SU-DHL-6 (cell line): ENCODE results near the gene MITF.

Experiments used
- H2AFZ ChIP-seq: fragments of 200-600 bp; sonication (generic); 2 replicates; pipeline ENCODE4 v1.6.1; 2014; ENCODE audit warnings: low read depth, mild to moderate bottlenecking, moderate library complexity, mixed read lengths, antibody characterized with exemption, low read length; ENCODE audit not compliant: severe bottlenecking
- H3F3A ChIP-seq: fragments of 200-600 bp; shearing (Covaris generic); 2 replicates; pipeline ENCODE4 v1.6.0; 2016; ENCODE audit warnings: antibody characterized with exemption, mild to moderate bottlenecking; ENCODE audit not compliant: insufficient read depth
- H3K27ac ChIP-seq: fragments of 200-600 bp; sonication (generic); 2 replicates; pipeline ENCODE4 v1.5.1; 2016; ENCODE audit warnings: low read depth, mild to moderate bottlenecking, low read length, moderate library complexity, mixed read lengths
- H3K27me3 ChIP-seq: fragments of 200-600 bp; sonication (generic), shearing (Covaris generic); 2 replicates; pipeline ENCODE4 v1.6.0; 2014; ENCODE audit warnings: mild to moderate bottlenecking, low read length
- H3K36me3 ChIP-seq: fragments of 200-600 bp; sonication (generic); 2 replicates; pipeline ENCODE4 v1.6.1; 2014; ENCODE audit warnings: mild to moderate bottlenecking, low read length, mixed read lengths
- H3K4me2 ChIP-seq: fragments of 300-600, 200-600 bp; shearing (Covaris generic), sonication (generic); 2 replicates; pipeline ENCODE4 v1.6.0; 2014; ENCODE audit warnings: low read length, low read depth, mild to moderate bottlenecking; ENCODE audit not compliant: poor library complexity, severe bottlenecking
- H3K4me3 ChIP-seq: fragments of 200-600 bp; sonication (generic); 2 replicates; pipeline ENCODE4 v1.5.1; 2014; ENCODE audit warnings: antibody characterized with exemption, low read length, mild to moderate bottlenecking, mixed read lengths; ENCODE audit not compliant: insufficient read depth, poor library complexity, severe bottlenecking
- H3K79me2 ChIP-seq: fragments of 200-600 bp; sonication (generic); 2 replicates; pipeline ENCODE4 v1.6.1; 2014; ENCODE audit warnings: mild to moderate bottlenecking, low read length, moderate library complexity; ENCODE audit not compliant: insufficient read depth
- H3K9ac ChIP-seq: fragments of 200-600 bp; sonication (generic); 2 replicates; pipeline ENCODE4 v1.7.0; 2014; ENCODE audit warnings: mild to moderate bottlenecking, low read length
- H3K9me2 ChIP-seq: fragments of 200-600 bp; sonication (generic); replicated peaks from 2 replicates; pipeline ENCODE4 v1.6.1; 2014; ENCODE audit warnings: low read length; ENCODE audit not compliant: insufficient read depth
- H3K9me3 ChIP-seq: fragments of 200-600 bp; sonication (generic); 2 replicates; pipeline ENCODE4 v1.6.1; 2014; ENCODE audit warnings: low read length, mixed read lengths; ENCODE audit not compliant: insufficient read depth
- H4K20me1 ChIP-seq: fragments of 200-600 bp; sonication (generic); 2 replicates; pipeline ENCODE4 v1.6.1; 2014; ENCODE audit warnings: low read depth, mild to moderate bottlenecking, antibody characterized with exemption, low read length, moderate library complexity, mixed read lengths
- EZH2phosphoT487 ChIP-seq: fragments of 200-600 bp; sonication (generic), shearing (Covaris generic); conservative IDR thresholded peaks from 2 replicates; pipeline ENCODE4 v1.6.1; 2018; ENCODE audit warnings: mild to moderate bottlenecking, antibody characterized with exemption, low read length, moderate library complexity, mixed read lengths
- TF ChIP-seq, protein P1 (sequence below): fragments of 200-600 bp; sonication (generic); IDR thresholded peaks from one replicate; pipeline ENCODE4 v1.5.1; 2017; ENCODE audit warnings: antibody characterized with exemption, mild to moderate bottlenecking, low read length, moderate library complexity; ENCODE audit not compliant: insufficient read depth, poor library complexity, severe bottlenecking

Gene MITF

DNA sequence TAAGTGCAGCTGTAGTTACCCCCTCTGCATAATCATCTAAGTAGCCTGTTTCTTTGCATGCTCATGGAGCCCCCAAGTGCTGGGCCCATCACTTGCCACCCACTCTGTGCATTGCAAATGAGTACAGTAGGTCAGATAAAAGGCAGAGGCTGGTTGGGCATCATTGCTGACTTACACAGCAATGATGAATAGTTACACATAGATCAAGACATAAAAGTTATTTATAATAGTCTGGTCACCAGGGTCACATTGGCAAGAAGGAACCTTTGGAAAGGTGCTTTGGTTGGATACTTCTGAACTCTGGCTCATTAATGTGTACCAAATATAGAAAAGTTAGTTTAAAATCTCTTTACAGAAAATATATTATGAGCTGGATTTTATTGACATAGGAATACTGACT lies 111.6 kb downstream of the MITF start:
- H3K27me3 ChIP-seq, result no peaks in the 10 kb centered on the region
- no peak overlapping the region for H3K9ac ChIP-seq

DNA sequence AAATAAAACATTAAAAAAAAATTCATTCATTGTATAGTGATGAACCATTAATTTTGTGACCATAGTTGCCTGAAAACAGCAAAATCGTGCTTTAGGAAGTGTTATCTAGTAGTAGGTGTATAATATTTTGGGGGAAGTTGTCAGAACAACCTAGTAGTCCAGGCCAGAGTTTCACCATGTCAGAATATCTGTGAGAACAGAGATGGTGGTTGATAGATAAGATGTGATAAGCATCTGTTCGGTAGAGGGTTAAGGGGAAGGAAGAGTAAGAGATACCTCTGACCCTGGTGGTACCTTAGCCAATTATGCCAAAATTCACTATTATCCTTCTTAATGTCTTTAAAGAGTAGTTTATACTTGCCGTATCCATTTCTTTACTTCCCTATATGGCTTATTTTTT lies 113.8 kb downstream of the MITF start:
- Histone ChIP-seq H3K4me3 (no peak overlapping the region), H3K9me2 (no peaks in the 10 kb centered on the region), H3K4me2 (no peak overlapping the region), H4K20me1 (no peaks in the 10 kb centered on the region), H3K79me2 (no peaks in the 10 kb centered on the region), H3K27ac (no peak overlapping the region), H3K9me3 (no peaks in the 10 kb centered on the region), H2AFZ (no peak overlapping the region), H3K9ac (no peak overlapping the region), H3K36me3 (no peaks in the 10 kb centered on the region), H3F3A (no peaks in the 10 kb centered on the region), H3K27me3 (no peaks in the 10 kb centered on the region)
- TF ChIP-seq, protein P1, sequence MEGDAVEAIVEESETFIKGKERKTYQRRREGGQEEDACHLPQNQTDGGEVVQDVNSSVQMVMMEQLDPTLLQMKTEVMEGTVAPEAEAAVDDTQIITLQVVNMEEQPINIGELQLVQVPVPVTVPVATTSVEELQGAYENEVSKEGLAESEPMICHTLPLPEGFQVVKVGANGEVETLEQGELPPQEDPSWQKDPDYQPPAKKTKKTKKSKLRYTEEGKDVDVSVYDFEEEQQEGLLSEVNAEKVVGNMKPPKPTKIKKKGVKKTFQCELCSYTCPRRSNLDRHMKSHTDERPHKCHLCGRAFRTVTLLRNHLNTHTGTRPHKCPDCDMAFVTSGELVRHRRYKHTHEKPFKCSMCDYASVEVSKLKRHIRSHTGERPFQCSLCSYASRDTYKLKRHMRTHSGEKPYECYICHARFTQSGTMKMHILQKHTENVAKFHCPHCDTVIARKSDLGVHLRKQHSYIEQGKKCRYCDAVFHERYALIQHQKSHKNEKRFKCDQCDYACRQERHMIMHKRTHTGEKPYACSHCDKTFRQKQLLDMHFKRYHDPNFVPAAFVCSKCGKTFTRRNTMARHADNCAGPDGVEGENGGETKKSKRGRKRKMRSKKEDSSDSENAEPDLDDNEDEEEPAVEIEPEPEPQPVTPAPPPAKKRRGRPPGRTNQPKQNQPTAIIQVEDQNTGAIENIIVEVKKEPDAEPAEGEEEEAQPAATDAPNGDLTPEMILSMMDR, result no peak
- no peak for TF ChIP-seq EZH2phosphoT487

More for the DNA sequence above, 111.6 kb downstream of the MITF start:
- Histone ChIP-seq H3K27ac (no peak overlapping the region), H4K20me1 (no peaks in the 10 kb centered on the region), H3K36me3 (no peaks in the 10 kb centered on the region), H3K79me2 (no peaks in the 10 kb centered on the region), H3K9me2 (no peaks in the 10 kb centered on the region), H3K4me2 (no peak overlapping the region), H3K9me3 (no peaks in the 10 kb centered on the region), H2AFZ (no peak overlapping the region), H3K4me3 (no peak overlapping the region), H3F3A (no peaks in the 10 kb centered on the region)
- no peak for TF ChIP-seq EZH2phosphoT487
- TF ChIP-seq, protein P1, result no peak

DNA sequence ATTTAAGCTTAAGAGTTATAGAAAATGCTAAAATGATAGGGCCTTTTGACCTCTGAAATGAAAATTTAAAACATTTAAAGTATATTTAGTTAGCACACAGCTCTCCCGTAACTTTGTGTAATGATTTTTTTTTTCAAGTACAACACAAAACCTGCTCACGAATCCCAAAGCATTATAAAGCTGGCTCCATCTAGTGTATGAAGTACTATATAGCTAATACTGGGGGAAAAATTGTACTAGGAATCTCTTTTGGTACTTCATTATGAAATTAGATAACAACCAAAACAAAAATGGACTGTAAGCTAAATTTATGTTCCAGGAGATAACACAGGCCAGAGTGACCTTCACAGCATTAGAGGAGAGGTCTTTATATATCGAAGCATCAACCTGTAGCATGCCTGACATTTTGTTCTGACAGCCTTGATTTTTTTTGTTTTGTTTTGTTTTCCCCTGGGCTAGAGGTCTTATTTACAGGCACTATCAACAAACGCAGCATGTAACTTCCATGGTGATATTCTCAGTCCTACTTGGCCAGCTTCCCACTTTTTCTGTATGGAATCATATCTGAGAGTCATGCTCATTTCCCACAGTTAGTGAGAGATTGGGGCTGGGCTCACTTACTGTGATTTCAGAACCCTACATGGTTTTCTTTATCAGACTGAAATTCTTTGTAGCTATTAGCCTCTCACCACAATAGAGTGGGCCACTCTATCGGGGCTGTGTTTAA lies 116.3 kb downstream of the MITF start:
- H3K9ac ChIP-seq, result no peak overlapping the region
- TF ChIP-seq EZH2phosphoT487, result no peak
- TF ChIP-seq, protein P1, result no peak
- no peak overlapping the region for H3K4me2 ChIP-seq
- H3K36me3 ChIP-seq, result no peaks in the 10 kb centered on the region
- H3K4me3 ChIP-seq, result no peak overlapping the region
- H3K79me2 ChIP-seq, result no peaks in the 10 kb centered on the region
- H3F3A ChIP-seq, result no peaks in the 10 kb centered on the region
- no peaks in the 10 kb centered on the region for H4K20me1 ChIP-seq
- no peak overlapping the region for H3K27ac ChIP-seq
- H3K27me3 ChIP-seq, result no peaks in the 10 kb centered on the region
- no peaks in the 10 kb centered on the region for H3K9me3 ChIP-seq
- no peak overlapping the region for H2AFZ ChIP-seq
- H3K9me2 ChIP-seq, result no peaks in the 10 kb centered on the region
